H1 (cell line): ENCODE measurements around the gene PEPD.

Experiments
- CTCF ChIP-seq, 3 experiments: IDR thresholded peaks; 1 replicate in 2 of 3; 2 replicates in 1 of 3; pipeline versions ENCODE4 v1.5.1 to v1.6.1; 2011; ENCODE audit warnings: low read length in 3 of 3, mild to moderate bottlenecking in 3 of 3, inconsistent platforms in 2 of 3, low read depth in 1 of 3, moderate library complexity in 1 of 3; ENCODE audit not compliant: insufficient read depth in 1 of 3; ENCODE audit errors: control extremely low read depth in 1 of 3
- EGR1 ChIP-seq: IDR thresholded peaks from 2 replicates; pipeline ENCODE4 v1.6.1; 2011; ENCODE audit warnings: low read depth, low read length, borderline replicate concordance
- EZH2 ChIP-seq: fragments of 200-600 bp; sonication (generic); IDR thresholded peaks from 2 replicates; pipeline ENCODE4 v1.7.1; 2012; ENCODE audit warnings: low read depth, mild to moderate bottlenecking, moderate library complexity, low read length, inconsistent platforms; ENCODE audit not compliant: severe bottlenecking
- MAX ChIP-seq: IDR thresholded peaks from 2 replicates; pipeline ENCODE4 v1.6.1; 2012; ENCODE audit warnings: inconsistent platforms
- POLR2A ChIP-seq, 2 experiments: IDR thresholded peaks; 1 replicate in 1 of 2; 2 replicates in 1 of 2; pipeline ENCODE4 v1.6.1; 2011; ENCODE audit warnings: low read depth in 2 of 2, low read length in 2 of 2, mild to moderate bottlenecking in 2 of 2; ENCODE audit errors: control extremely low read depth in 1 of 2
- POLR2AphosphoS5 ChIP-seq: IDR thresholded peaks from 2 replicates; pipeline ENCODE4 v1.6.1; 2011; ENCODE audit warnings: low read depth, low read length
- SP2 ChIP-seq: IDR thresholded peaks from 2 replicates; pipeline ENCODE4 v1.6.1; 2012; ENCODE audit warnings: mild to moderate bottlenecking, low read length, inconsistent platforms

GRCh38 chr19:33426621-33427361, 94.8 kb downstream of the PEPD start:
- TF ChIP-seq EZH2 = no peak
- TF ChIP-seq SP2 = no peak
- no peak for TF ChIP-seq CTCF (IDR thresholded peaks at IDR 0.05; ENCODE audit: control extremely low read depth in 1 of 3, insufficient read depth in 1 of 3, low read depth in 1 of 3, low read length in 3 of 3)
- TF ChIP-seq POLR2A (IDR thresholded peaks at IDR 0.05; ENCODE audit: control extremely low read depth in 1 of 2, low read depth in 2 of 2, low read length in 2 of 2) = no peak
- no peak for TF ChIP-seq EGR1
- TF ChIP-seq MAX = no peak
- no peak for TF ChIP-seq POLR2AphosphoS5
